ENCODE measurements around the gene CDX1. TPM values are rescaled to one million over a fixed set of nuclear protein-coding genes. Genes with fewer than 3 reads are reported as not detected.

The CDX1 gene
- total RNA-seq, 2 experiments from 2014 or later: not detected

DNA sequence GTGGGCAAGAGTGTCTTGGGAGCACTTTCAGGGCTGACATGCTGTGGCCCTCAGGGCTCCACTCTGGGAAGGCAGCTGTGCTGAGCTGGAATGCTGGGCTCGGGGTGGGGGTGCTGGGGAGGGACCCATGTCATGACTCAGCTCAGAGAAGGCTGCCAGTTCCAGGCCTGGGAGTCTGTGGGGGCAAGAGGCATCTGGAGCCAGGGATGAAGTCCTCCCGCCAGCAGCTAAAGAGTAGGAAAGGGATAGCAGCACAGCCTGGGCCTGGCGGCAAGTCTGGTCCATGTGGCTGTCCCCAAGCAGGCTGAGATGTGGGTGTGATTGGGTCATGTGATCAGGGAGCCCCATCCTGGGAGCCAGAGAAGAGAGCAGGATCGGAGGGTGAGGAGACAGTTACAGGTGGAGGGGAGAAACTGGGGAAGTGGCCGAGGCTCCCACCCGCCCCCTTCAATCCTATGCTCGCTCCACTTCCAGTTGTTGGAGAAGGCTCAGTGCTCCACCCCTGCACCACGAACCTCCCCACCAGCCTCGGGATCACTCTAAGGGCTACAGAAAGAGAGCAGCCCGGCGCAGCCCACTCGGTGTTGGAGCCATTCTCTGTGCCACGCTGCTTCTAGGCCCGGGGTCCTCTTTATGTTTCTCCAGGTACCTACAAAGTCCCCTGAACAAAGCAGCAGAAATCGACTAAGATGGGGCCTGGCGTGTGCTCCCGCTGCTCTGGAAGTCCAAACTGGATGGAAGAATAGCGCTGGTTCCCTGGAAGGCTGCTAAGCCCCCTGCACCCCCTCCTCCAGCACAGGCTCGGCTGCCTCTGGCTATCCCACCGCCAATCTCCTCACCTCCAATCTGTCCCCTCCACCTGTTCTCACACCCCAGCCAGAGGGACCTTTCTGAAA, 23.0 kb upstream of the CDX1 start:
- POLR2A ChIA-PET: no interaction called here

DNA sequence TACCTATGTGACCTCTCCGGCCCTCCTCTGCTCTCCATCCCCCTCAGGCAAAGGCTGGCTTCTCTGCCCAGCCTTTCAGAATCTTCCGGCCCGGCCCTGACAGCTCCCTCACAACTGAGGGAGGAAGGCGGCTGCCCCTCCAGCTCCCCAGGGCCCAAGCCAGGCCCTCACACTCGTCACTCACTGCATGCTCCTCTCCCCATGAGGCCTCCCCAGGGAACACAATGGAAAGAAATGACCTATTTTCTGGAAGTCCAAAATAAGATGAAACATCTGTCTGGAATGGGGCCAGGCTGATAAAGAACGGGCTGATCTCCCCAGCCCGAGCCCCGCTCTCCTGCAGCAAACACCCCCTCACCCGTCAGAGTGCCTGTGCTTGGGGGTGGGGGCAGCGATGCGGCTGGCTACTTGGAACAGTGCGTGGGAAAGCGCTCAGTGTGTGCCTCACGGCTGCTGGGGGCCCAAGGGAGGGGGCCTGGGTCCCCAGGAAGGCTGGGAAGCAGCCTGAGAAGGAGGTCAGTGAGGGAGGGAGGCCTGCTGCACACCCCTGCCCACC, 22.3 kb upstream of the CDX1 start:
- H3K4me1 Mint-ChIP-seq (ENCODE audit: low read depth): no peaks in the 10 kb centered on the region

More for the DNA sequence above, 23.0 kb upstream of the CDX1 start:
- TF ChIP-seq, protein P1, sequence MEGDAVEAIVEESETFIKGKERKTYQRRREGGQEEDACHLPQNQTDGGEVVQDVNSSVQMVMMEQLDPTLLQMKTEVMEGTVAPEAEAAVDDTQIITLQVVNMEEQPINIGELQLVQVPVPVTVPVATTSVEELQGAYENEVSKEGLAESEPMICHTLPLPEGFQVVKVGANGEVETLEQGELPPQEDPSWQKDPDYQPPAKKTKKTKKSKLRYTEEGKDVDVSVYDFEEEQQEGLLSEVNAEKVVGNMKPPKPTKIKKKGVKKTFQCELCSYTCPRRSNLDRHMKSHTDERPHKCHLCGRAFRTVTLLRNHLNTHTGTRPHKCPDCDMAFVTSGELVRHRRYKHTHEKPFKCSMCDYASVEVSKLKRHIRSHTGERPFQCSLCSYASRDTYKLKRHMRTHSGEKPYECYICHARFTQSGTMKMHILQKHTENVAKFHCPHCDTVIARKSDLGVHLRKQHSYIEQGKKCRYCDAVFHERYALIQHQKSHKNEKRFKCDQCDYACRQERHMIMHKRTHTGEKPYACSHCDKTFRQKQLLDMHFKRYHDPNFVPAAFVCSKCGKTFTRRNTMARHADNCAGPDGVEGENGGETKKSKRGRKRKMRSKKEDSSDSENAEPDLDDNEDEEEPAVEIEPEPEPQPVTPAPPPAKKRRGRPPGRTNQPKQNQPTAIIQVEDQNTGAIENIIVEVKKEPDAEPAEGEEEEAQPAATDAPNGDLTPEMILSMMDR (IDR thresholded peaks at IDR 0.05): no peak
- Mint-ChIP-seq H3K36me3 (ENCODE audit: low read depth) (no peaks in the 10 kb centered on the region), H3K9me3 (no peaks in the 10 kb centered on the region), H3K4me3 (no peak overlapping the region), H3K27me3 (peaks cover 2% of the 10 kb centered on the region), H3K4me1 (ENCODE audit: low read depth) (no peaks in the 10 kb centered on the region), H3K27ac (no peak overlapping the region)
- Histone ChIP-seq H3K4me3 (ENCODE audit: low read length) (no peak overlapping the region), H3K27me3 (ENCODE audit: control insufficient read depth in 1 of 2, insufficient read depth in 2 of 2, low read length in 2 of 2) (no peaks in the 10 kb centered on the region), H3K9me3 (ENCODE audit: control insufficient read depth in 1 of 2, insufficient read depth in 1 of 2, low read length in 2 of 2) (no peaks in the 10 kb centered on the region), H3K27ac (ENCODE audit: low read depth in 1 of 2, low read length in 2 of 2) (no peak overlapping the region), H3K36me3 (ENCODE audit: insufficient read depth, low read length) (no peaks in the 10 kb centered on the region), H3K4me1 (ENCODE audit: insufficient read depth, low read length) (no peaks in the 10 kb centered on the region)
- intact Hi-C loops (cut with DNase I, micrococcal nuclease): no loop called here
- CTCF ChIA-PET: no interaction called here
- ATAC-seq (ENCODE audit: poor library complexity) (no peak), DNase-seq (peak in 1 of 14 experiments; percentile 11)

DNA sequence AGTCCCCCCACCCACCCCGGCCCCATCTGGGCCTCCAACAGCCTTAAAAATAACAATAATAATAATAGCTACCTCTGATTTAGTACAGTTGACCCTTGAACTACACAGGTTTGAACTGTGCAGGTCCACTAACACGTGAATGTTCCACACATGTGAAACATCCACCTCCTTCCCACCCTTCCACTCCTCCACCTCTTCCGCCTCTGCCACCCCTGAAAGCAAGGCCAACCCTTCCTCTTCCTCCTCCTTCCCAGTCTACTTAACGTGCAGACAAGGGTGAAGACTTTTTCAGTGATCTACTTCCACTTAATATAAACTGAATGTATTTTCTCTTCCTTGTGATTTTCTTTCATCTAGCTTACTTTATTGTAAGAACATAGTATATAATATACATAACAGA, 21.7 kb upstream of the CDX1 start:
- Histone ChIP-seq H3K27me3 (ENCODE audit: control insufficient read depth in 1 of 2, insufficient read depth in 2 of 2, low read length in 2 of 2) (no peaks in the 10 kb centered on the region), H3K9me3 (ENCODE audit: control insufficient read depth in 1 of 2, insufficient read depth in 1 of 2, low read length in 2 of 2) (no peaks in the 10 kb centered on the region), H3K36me3 (ENCODE audit: insufficient read depth, low read length) (no peaks in the 10 kb centered on the region), H3K4me1 (ENCODE audit: insufficient read depth, low read length) (no peaks in the 10 kb centered on the region), H3K27ac (ENCODE audit: low read depth in 1 of 2, low read length in 2 of 2) (no peak overlapping the region), H3K4me3 (ENCODE audit: low read length) (no peak overlapping the region)
- no peak overlapping the region for H3K27ac Mint-ChIP-seq
- ChIA-PET POLR2A (no interaction called here), CTCF (no interaction called here)
- no peak for DNase-seq
- intact Hi-C loops (cut with DNase I, micrococcal nuclease): no loop called here
- no peak overlapping the region for H3K4me3 Mint-ChIP-seq
- no peaks in the 10 kb centered on the region for H3K4me1 Mint-ChIP-seq (ENCODE audit: low read depth)
- H3K9me3 Mint-ChIP-seq: no peaks in the 10 kb centered on the region
- H3K36me3 Mint-ChIP-seq (ENCODE audit: low read depth): no peaks in the 10 kb centered on the region
- TF ChIP-seq, protein P1 (IDR thresholded peaks at IDR 0.05): no peak
- ATAC-seq (ENCODE audit: poor library complexity): no peak
- H3K27me3 Mint-ChIP-seq: peaks cover 5% of the 10 kb centered on the region

More for the DNA sequence above, 22.3 kb upstream of the CDX1 start:
- H3K4me3 ChIP-seq (ENCODE audit: low read length): no peak overlapping the region
- DNase-seq: no peak
- TF ChIP-seq, protein P1 (IDR thresholded peaks at IDR 0.05): no peak
- H3K27me3 ChIP-seq (ENCODE audit: control insufficient read depth in 1 of 2, insufficient read depth in 2 of 2, low read length in 2 of 2): no peaks in the 10 kb centered on the region
- Mint-ChIP-seq H3K27me3 (peaks cover 5% of the 10 kb centered on the region), H3K36me3 (ENCODE audit: low read depth) (no peaks in the 10 kb centered on the region), H3K9me3 (no peaks in the 10 kb centered on the region), H3K27ac (no peak overlapping the region), H3K4me3 (no peak overlapping the region)
- H3K36me3 ChIP-seq (ENCODE audit: insufficient read depth, low read length): no peaks in the 10 kb centered on the region
- CTCF ChIA-PET: no interaction called here
- no peak overlapping the region for H3K27ac ChIP-seq (ENCODE audit: low read depth in 1 of 2, low read length in 2 of 2)
- intact Hi-C loops (cut with DNase I, micrococcal nuclease): no loop called here
- POLR2A ChIA-PET: no interaction called here
- H3K4me1 ChIP-seq (ENCODE audit: insufficient read depth, low read length): no peaks in the 10 kb centered on the region
- no peak for ATAC-seq (ENCODE audit: poor library complexity)
- no peaks in the 10 kb centered on the region for H3K9me3 ChIP-seq (ENCODE audit: control insufficient read depth in 1 of 2, insufficient read depth in 1 of 2, low read length in 2 of 2)
